ENCODE data around the gene NUDT9.
A peak's percentile ranks its signal among the peaks of the same experiment; 100 is the strongest.
"Not testable (repeated sequence)": the region's sequence is repeated elsewhere in the genome, so short reads cannot be mapped to it uniquely, and the experiment has no call there.

The NUDT9 gene

GRCh38 chr4:87419578-87420249 lies 2.7 kb upstream of the NUDT9 start:
- no peaks in the 10 kb centered on the region for H3K9me3 Mint-ChIP-seq
- no peak for DNase-seq (ENCODE audit: low spot score)
- H3K4me3 Mint-ChIP-seq, result no peak overlapping the region
- H3K4me1 Mint-ChIP-seq (ENCODE audit: low read depth), result peaks cover 11% of the 10 kb centered on the region
- H3K27me3 Mint-ChIP-seq (ENCODE audit: low read depth), result peaks cover 5% of the 10 kb centered on the region
- no peaks in the 10 kb centered on the region for H3K36me3 Mint-ChIP-seq (ENCODE audit: low read depth)
- H3K27ac Mint-ChIP-seq, result no peak overlapping the region

- Mint-ChIP-seq H3K9me3 (no peaks in the 10 kb centered on the region), H3K27ac (no peak overlapping the region), H3K4me3 (no peak overlapping the region), H3K36me3 (ENCODE audit: low read depth) (no peaks in the 10 kb centered on the region), H3K4me1 (ENCODE audit: low read depth) (peaks cover 12% of the 10 kb centered on the region), H3K27me3 (ENCODE audit: low read depth) (peaks cover 2% of the 10 kb centered on the region)
- DNase-seq (ENCODE audit: low spot score), result no peak
Measured at GRCh38 chr4:87420276-87420830, 2.0 kb upstream of the NUDT9 start.

- peaks cover 2% of the 10 kb centered on the region for H3K27me3 Mint-ChIP-seq (ENCODE audit: low read depth)
- peak overlapping the region; percentile 94 for H3K27ac Mint-ChIP-seq
- no peak for DNase-seq (ENCODE audit: low spot score)
- peak overlapping the region; percentile 97 for H3K4me3 Mint-ChIP-seq
- H3K36me3 Mint-ChIP-seq (ENCODE audit: low read depth), result no peaks in the 10 kb centered on the region
- H3K9me3 Mint-ChIP-seq, result no peaks in the 10 kb centered on the region
- peaks cover 14% of the 10 kb centered on the region for H3K4me1 Mint-ChIP-seq (ENCODE audit: low read depth)
Measured at GRCh38 chr4:87423317-87424098, 1.1 kb downstream of the NUDT9 start.

GRCh38 chr4:87424099-87424543 lies 1.7 kb downstream of the NUDT9 start:
- not testable (repeated sequence) for H3K27ac Mint-ChIP-seq; H3K9me3 Mint-ChIP-seq; DNase-seq (ENCODE audit: low spot score); H3K36me3 Mint-ChIP-seq (ENCODE audit: low read depth); H3K27me3 Mint-ChIP-seq (ENCODE audit: low read depth)
- Mint-ChIP-seq H3K4me3 (peak overlapping the region; percentile 97), H3K4me1 (ENCODE audit: low read depth) (peaks cover 14% of the 10 kb centered on the region)

- Mint-ChIP-seq H3K27me3 (ENCODE audit: low read depth) (no peaks in the 10 kb centered on the region), H3K9me3 (no peaks in the 10 kb centered on the region), H3K4me1 (ENCODE audit: low read depth) (peaks cover 17% of the 10 kb centered on the region), H3K4me3 (no peak overlapping the region), H3K27ac (no peak overlapping the region), H3K36me3 (ENCODE audit: low read depth) (no peaks in the 10 kb centered on the region)
- DNase-seq (ENCODE audit: low spot score), result no peak
Measured at GRCh38 chr4:87425711-87426110, 3.3 kb downstream of the NUDT9 start.

GRCh38 chr4:87426865-87427517 lies 4.6 kb downstream of the NUDT9 start:
- Mint-ChIP-seq H3K4me1 (ENCODE audit: low read depth) (peaks cover 18% of the 10 kb centered on the region), H3K9me3 (no peaks in the 10 kb centered on the region), H3K4me3 (no peak overlapping the region), H3K27ac (no peak overlapping the region), H3K27me3 (ENCODE audit: low read depth) (no peaks in the 10 kb centered on the region), H3K36me3 (ENCODE audit: low read depth) (no peaks in the 10 kb centered on the region)
- DNase-seq (ENCODE audit: low spot score), result no peak

- Mint-ChIP-seq H3K27ac (no peak overlapping the region), H3K27me3 (ENCODE audit: low read depth) (no peaks in the 10 kb centered on the region), H3K4me3 (no peak overlapping the region), H3K36me3 (ENCODE audit: low read depth) (peaks cover 3% of the 10 kb centered on the region), H3K4me1 (ENCODE audit: low read depth) (peaks cover 18% of the 10 kb centered on the region), H3K9me3 (no peaks in the 10 kb centered on the region)
- DNase-seq (ENCODE audit: low spot score), result no peak
Measured at GRCh38 chr4:87427518-87427868, 5.1 kb downstream of the NUDT9 start.

- Mint-ChIP-seq H3K4me3 (no peak overlapping the region), H3K27ac (no peak overlapping the region), H3K27me3 (ENCODE audit: low read depth) (no peaks in the 10 kb centered on the region), H3K9me3 (no peaks in the 10 kb centered on the region), H3K36me3 (ENCODE audit: low read depth) (peaks cover 4% of the 10 kb centered on the region), H3K4me1 (ENCODE audit: low read depth) (peaks cover 11% of the 10 kb centered on the region)
- DNase-seq (ENCODE audit: low spot score), result no peak
Measured at GRCh38 chr4:87428979-87429378, 6.6 kb downstream of the NUDT9 start.

- Mint-ChIP-seq H3K27me3 (ENCODE audit: low read depth) (no peaks in the 10 kb centered on the region), H3K4me1 (ENCODE audit: low read depth) (peaks cover 6% of the 10 kb centered on the region), H3K9me3 (no peaks in the 10 kb centered on the region), H3K4me3 (no peak overlapping the region), H3K36me3 (ENCODE audit: low read depth) (peaks cover 4% of the 10 kb centered on the region), H3K27ac (no peak overlapping the region)
- DNase-seq (ENCODE audit: low spot score), result no peak
Measured at GRCh38 chr4:87430038-87430437, 7.7 kb downstream of the NUDT9 start.

- H3K4me1 Mint-ChIP-seq (ENCODE audit: low read depth), result peaks cover 4% of the 10 kb centered on the region
Measured at GRCh38 chr4:87433342-87433741, 11.0 kb downstream of the NUDT9 start.

GRCh38 chr4:87442889-87443288 lies 20.5 kb downstream of the NUDT9 start:
- H3K36me3 Mint-ChIP-seq (ENCODE audit: low read depth), result peaks cover 18% of the 10 kb centered on the region

More at GRCh38 chr4:87433342-87433741, 11.0 kb downstream of the NUDT9 start:
- DNase-seq (ENCODE audit: low spot score), result no peak
- H3K27ac Mint-ChIP-seq, result no peak overlapping the region
- H3K36me3 Mint-ChIP-seq (ENCODE audit: low read depth), result peaks cover 19% of the 10 kb centered on the region
- H3K9me3 Mint-ChIP-seq, result no peaks in the 10 kb centered on the region
- no peaks in the 10 kb centered on the region for H3K27me3 Mint-ChIP-seq (ENCODE audit: low read depth)
- no peak overlapping the region for H3K4me3 Mint-ChIP-seq

GRCh38 chr4:87444741-87445140 lies 22.4 kb downstream of the NUDT9 start:
- peaks cover 9% of the 10 kb centered on the region for H3K36me3 Mint-ChIP-seq (ENCODE audit: low read depth)
- H3K27me3 Mint-ChIP-seq (ENCODE audit: low read depth), result no peaks in the 10 kb centered on the region
- no peak for DNase-seq (ENCODE audit: low spot score)
- H3K9me3 Mint-ChIP-seq, result no peaks in the 10 kb centered on the region
- H3K4me1 Mint-ChIP-seq (ENCODE audit: low read depth), result no peaks in the 10 kb centered on the region
- no peak overlapping the region for H3K4me3 Mint-ChIP-seq
- H3K27ac Mint-ChIP-seq, result no peak overlapping the region

More at GRCh38 chr4:87442889-87443288, 20.5 kb downstream of the NUDT9 start:
- no peak for DNase-seq (ENCODE audit: low spot score)
- no peaks in the 10 kb centered on the region for H3K27me3 Mint-ChIP-seq (ENCODE audit: low read depth)
- no peaks in the 10 kb centered on the region for H3K9me3 Mint-ChIP-seq
- no peak overlapping the region for H3K4me3 Mint-ChIP-seq
- H3K4me1 Mint-ChIP-seq (ENCODE audit: low read depth), result no peaks in the 10 kb centered on the region
- no peak overlapping the region for H3K27ac Mint-ChIP-seq

- Mint-ChIP-seq H3K9me3 (no peaks in the 10 kb centered on the region), H3K27me3 (ENCODE audit: low read depth) (no peaks in the 10 kb centered on the region), H3K27ac (no peak overlapping the region), H3K4me3 (no peak overlapping the region), H3K4me1 (ENCODE audit: low read depth) (no peaks in the 10 kb centered on the region), H3K36me3 (ENCODE audit: low read depth) (peaks cover 10% of the 10 kb centered on the region)
- DNase-seq (ENCODE audit: low spot score), result no peak
Measured at GRCh38 chr4:87445964-87446363, 23.6 kb downstream of the NUDT9 start.

- not testable (repeated sequence) for H3K4me3 Mint-ChIP-seq; H3K4me1 Mint-ChIP-seq (ENCODE audit: low read depth); H3K27me3 Mint-ChIP-seq (ENCODE audit: low read depth); DNase-seq (ENCODE audit: low spot score); H3K27ac Mint-ChIP-seq; H3K9me3 Mint-ChIP-seq
- H3K36me3 Mint-ChIP-seq (ENCODE audit: low read depth), result peaks cover 11% of the 10 kb centered on the region
Measured at GRCh38 chr4:87446375-87446774, 24.0 kb downstream of the NUDT9 start.
